HG03378 (cell line): ENCODE results near the gene POLR3GL.

Experiments
- ATAC-seq: cut with Tn5 transposase; IDR thresholded peaks from one replicate; pipeline ENCODE4 v1.9.1; 2021; ENCODE audit warnings: mild to moderate bottlenecking, moderate library complexity; ENCODE audit not compliant: unreplicated experiment

Gene POLR3GL

DNA sequence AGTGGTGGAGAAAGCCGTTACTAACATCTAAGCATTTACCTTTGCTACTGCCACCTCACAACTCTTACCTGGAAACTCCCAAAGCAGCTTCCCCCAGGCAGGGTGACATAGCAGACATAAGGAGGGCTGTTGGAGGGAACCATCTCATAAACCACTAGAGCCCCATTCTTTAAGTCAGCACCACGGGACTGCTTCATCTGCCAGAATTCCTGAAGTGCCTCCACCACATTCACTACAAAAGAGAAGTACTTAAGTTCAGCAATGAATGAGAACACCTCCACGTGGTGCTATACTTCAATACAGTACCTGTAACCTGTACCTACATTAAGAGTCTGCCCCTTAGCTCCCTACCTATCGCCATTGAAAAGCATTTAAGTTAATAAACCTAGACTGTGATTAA, 16.9 kb upstream of the POLR3GL start:
- ATAC-seq = no peak

DNA sequence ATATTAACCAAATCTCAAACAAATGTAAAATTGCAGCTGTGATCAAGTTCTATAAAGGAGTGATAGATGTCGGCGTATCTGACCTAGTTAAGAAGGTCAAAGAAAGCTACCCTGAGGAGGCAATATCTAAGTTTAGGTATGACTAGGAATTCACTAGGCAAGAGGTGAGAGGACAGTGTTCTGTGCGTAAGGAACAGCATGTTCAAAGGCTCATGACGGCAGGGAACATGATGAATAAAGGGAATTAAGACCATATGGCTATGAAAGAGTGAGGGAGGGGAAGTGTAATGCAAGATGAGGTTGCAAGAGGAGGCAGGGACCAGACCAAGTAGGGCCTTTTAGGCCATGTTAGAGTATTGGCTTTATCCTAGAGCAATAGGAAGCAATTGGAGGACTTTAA, 15.3 kb upstream of the POLR3GL start:
- ATAC-seq = no peak

DNA sequence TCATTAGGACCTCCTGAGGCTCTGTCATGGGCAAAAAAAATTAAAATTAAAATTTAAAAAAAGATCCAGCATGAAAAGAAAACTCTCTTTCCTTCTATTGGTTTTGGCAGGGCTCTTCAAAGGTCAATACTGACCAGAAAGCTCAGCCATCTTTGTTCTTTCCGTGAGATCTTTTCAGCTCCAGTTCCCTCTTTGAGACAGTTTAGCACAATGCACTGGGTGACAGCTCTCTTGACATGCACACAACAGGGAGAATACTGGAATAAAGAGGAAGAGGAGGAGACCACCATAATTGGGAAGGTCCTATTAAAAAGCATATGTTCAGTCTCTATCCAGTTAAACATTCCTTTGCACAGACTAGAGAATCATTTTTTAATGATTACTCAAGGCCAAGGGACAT, 13.0 kb upstream of the POLR3GL start:
- ATAC-seq = no peak

DNA sequence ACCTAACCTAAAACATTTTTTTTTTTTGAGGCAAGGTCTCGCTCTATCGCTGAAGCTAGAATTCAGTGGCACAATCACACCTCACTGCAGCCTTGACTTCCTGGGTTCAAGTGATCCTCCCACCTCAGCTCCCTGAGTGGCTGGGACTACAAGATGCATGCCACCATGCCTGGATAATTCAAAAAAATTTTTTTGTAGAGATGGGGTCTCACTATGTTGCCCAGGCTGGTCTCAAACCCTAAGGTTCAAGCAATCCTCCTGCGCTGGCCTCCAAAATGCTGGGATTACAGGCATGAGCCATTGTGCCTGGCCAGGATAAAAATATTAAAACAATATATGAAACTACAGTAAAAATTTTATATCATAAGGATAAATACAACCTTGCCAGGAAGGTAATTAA, 11.6 kb upstream of the POLR3GL start:
- no peak for ATAC-seq

DNA sequence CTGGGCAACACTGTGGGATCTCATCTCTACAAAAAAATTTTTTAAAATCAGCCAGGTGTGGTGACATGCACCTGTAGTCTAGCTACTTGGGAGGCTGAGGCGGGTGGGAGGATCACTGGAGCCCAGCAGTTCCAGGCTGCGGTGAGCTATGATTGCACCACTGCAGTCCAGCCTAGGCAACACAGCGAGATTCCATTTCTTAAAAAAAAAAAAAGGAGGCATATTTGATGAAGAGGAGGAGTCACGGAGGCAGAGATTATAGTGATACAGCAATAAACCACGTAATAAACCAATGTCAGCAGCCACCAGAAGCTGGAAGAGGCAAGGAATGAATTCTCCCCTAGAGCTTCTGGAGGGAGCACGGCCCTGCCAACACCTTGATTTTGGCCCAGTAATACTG, 10.6 kb upstream of the POLR3GL start:
- no peak for ATAC-seq

DNA sequence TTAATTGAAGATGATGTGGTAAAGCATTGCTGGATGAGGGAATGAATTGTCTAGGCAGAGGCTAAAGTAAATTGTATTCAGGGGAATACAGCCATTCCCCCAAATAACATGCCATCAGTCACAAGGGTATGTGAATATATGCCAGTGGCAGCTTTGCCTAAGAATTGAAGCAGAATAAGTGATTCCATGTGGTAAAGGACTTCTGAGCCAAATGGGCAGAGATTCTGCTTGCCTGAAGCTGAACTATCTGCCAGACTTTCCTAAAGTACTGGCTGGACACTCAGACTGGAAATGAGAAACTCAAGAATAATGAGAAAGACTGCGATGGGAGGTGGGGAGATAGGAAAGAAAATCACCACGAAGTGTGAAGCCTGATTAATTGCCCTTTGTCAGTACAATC, 9.1 kb upstream of the POLR3GL start:
- no peak for ATAC-seq

DNA sequence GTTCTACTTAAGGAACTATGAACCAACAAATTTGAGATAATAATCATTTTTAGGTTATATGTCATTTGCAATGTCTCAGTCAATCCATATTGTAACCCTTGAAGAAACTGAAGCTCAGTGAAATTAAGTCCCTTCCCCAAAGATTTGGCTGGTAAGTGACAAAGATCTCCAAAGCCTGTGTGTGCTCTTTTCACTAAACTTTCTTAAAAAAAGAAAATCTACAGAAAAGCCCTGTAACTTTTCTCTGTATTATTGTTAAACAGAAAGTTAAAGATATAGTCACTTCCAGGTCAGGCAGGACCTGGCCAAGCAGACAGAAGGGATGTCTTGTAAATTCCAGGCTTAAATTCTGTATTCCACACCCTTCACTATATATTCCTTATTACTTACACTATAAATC, 8.1 kb upstream of the POLR3GL start:
- ATAC-seq = no peak

DNA sequence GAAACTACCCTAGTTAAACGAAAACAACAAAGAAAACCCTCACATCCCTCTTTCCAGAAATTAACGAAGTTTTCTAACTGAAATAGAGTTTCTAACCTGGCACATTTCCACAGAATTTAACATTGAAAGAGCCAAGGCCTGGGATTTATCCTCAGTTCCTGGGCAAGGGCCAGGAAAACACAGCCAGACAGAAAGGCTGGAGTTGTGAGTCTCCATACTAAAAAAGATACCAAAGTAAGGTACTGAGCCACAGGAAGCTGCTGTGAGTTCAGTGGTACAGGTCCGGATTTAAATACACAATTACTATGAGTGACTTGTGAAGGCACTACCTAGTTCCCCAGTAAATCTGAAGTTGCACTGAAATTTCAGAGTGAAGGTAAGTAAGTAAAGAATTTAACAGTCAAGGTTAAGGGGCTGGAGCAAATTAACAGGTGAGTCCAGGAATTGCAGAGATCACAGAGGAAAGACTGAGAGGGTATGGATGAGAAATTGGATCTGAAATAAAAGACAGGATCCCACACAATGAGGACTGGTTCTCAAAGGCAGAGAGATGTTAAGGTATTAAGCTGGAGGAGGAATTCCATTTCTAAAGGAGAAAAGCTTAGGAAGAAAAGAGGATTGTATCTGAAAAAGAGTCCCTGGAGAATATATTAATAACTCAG, 7.6 kb upstream of the POLR3GL start:
- ATAC-seq = no peak

DNA sequence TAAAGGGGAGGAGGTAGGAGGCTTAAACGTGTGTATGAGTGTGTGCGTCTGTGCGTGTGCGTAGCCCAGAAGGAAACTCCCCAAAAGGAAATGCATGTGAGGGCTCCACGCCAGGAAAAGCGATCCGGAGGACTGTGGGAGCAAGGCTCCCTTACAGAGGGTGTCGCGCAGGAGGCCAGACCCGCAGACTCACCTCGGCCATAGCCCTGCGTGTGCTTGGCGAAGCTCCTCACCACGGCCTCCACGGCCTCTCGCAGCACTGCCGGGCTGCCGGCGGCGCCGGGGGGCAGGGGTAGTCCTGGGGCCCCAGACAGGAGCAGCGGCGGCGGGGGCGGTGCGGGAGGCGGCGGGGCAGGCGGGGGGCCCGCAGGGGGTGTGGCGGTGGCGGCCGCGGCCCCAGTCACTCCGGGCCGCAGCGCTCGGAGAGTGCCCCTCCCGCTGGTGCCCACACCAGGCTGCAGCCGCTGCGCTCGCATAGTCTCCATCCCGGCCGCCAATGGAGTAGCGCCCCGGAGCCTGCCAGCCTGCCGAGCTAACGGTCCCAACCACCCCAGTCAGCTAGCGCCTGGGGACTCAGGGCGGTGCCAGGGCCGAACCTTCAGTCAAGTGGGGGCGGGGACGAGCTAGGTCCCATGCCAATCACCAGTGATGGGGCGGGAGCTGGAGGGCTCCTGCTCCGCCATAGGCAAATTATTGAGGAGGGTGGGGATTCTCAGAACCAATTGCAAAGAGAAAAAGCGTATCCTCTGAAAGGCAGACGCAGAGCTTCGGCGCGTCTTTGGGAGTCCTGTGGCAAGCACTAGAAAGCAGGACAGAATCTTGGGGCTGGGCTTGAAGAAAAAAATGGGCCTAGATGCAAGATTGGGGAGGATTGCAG, 6.8 kb upstream of the POLR3GL start, which contains the start of gene LIX1L:
Gene LIX1L, minus strand, starts transcription at position 575 of the 877 bp plus-strand sequence. Its CDS starts 90 bp downstream, at position 485.
- peak; percentile 85 for ATAC-seq

DNA sequence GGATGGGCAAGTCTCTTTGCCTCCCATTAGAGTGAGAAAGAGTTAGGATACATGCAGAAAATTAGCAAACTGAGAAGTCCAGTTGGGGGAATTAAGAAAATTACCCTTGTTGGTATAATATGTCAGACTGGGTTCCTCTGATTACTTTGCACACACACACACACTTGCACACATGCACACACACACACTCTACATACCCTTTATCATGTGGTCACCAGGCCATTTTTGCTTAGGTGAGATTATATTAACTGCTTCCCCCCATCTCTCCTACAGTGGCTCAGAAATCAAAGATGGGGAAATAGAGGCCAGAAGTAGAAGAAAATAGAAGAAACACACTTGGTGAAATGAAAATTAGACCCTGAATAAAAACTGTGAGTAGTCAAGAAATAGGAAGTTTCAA, 5.8 kb upstream of the POLR3GL start:
- ATAC-seq = no peak

DNA sequence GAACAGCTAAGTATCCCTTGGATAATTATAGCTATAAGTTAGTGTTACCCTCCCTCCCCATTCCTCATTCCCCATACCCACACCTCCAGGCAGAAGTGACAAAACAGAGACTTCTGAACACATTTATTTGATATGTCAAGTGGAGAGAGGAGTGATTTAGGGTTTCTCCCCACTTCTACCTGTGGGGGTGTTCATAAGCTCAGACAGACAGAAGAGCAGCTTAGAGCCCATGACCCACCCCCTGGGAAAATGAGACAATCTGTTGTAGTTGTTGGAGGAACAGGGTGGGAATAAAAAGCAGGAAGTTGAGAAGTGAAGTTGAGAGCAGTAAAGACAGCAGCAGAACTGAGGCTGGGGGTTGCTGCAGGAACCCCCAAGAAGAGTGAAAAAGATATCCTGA, 5.2 kb upstream of the POLR3GL start:
- no peak for ATAC-seq

DNA sequence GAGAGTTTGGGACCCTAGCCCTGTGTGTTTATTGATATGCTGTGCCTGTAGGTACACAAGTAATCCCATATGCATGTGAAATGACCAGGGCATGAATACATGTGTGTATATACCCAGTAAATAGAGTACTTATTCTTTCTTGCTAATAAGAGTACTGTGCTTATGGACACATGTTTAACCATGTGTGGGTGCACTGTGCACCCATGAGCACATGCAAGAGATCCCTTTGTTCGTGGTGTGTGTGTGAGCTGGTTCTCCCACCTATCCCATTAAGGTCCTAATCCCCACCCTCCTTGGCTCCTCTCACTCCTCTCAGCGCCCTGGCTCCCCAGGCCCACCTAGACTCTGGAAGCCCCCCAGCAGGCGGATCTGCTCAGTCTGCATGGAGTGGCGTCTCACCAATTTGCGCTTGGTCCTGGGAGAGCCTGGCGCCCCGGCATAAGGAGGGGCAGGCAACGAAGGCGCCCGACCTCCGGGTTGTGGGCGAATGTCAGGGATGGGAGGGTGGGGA, 4.5 kb upstream of the POLR3GL start:
- ATAC-seq = no peak

DNA sequence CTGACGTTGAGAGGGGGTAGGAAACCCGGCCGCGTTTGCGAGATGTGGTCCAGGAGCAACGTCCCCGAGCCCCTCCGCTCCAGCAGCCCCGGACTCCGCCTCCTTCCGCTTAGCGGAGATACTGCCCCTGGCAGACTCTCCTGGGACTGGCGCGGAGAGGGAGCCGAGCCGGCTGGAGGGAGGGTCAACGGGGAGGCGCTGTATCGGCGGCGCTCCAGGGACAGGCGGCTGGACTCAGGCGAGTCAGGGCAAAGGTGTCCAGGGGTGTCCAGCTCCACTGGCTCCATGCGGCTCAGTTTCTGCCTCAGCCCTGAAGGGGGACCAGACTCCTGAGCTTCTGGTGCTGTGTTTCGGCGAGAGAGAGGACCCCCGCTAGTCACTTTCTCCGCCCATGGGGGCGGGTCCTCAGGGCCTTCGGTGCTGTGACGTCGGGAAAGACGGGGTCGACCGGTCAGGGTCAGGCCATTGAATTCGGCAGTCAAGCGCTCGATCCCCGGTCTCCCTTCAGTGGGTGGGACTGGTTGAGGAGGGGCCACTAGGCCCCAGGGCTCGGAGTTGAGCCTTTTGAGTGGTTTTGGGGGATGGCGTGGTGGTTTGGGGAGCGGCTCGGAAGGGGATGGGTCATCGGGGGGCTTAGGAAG, 3.9 kb upstream of the POLR3GL start:
- no peak for ATAC-seq

DNA sequence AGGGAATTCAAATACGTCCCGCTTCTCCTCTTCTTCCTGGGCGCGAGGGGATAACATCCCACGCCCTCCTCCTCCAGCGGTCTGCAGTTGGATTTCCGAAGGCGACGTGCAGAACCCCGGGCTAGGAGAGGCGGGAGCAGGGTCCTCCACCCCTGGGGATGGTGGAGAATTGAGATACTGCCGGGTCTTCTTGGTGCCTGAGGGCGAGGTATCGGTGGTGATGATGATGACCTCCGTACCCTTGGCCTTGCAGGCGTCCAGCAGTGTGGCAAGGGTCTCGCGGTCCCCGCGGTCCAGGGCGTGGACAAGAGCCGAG, 3.4 kb upstream of the POLR3GL start:
- no peak for ATAC-seq

DNA sequence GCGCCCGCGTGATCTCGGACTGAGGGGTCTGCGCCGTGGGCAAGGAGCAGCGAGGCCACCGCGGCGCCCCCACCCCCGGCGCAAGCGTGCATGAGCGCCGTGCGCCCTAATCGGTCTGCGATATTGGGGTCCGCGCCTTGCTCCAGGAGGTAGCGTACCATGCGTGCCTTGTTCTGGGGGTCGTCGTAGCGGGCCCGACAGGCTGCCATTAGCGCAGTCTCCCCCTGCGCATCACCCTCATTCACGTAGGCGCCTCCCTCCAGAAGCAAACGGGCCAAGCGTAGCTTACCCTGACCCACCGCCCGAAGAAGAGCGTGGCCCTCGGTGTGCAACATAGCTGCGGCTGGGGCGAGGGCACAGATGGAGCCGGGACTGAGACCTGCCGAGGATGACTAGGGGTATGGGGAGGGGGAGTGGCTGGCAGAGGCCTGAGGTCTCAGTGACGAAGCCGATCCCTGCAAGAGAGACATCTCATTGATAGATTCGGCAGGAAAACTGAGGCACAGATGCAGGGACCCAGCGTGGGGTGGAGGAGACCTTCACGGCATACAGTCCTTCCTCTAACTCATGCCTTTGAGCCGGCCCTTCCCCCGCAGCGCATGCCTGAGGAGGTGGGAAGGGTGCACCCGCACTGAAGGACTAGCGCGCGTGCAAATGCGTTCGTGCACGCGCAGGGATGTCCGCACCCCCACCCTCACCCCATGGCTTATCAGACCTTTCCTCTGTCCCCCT, 2.9 kb upstream of the POLR3GL start:
- ATAC-seq = no peak

DNA sequence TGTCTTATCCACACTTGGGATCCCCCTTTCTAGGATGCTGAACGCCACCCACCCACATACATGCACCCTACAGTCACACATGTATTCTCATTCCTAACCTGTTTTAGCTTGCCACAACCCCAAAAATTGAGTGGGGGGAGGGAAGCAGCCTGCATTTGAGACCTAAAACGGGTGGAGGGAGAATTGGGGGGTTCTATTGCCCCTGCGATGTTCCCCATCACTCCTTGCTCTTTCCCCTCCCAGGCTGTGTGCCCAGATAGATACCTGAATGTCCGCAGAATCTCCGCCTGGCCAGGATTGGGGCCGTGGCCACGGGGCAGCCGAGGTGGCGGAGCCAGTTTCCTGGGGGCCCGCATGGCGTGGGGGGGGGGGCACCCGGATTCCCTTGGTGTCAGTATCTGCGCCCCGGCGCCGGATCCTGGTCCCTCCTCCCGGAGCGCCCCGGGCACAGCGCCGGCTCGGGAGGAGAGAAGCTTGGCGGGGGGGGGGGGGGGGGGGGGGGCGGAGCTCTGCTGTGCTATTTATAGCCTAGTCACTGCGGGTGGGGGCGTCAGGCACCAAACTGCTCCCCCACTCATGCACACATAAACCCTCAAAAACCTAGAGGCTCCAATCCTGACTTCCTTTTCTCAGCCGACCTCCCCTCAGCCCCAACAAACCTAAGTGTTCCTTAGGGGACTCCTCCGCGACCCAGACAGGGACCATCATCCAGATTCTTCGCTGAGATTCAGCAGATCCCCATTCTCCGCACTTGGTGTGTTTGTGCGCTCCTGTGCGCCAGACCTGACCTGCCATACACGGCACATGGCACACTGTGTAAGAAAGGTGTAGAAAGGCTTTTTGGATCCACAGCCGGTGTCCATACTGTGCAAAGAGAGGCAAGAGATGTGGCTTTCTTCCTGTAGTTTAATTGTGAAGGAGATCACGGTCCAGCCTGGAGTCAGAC, 2.1 kb upstream of the POLR3GL start:
- ATAC-seq = no peak

DNA sequence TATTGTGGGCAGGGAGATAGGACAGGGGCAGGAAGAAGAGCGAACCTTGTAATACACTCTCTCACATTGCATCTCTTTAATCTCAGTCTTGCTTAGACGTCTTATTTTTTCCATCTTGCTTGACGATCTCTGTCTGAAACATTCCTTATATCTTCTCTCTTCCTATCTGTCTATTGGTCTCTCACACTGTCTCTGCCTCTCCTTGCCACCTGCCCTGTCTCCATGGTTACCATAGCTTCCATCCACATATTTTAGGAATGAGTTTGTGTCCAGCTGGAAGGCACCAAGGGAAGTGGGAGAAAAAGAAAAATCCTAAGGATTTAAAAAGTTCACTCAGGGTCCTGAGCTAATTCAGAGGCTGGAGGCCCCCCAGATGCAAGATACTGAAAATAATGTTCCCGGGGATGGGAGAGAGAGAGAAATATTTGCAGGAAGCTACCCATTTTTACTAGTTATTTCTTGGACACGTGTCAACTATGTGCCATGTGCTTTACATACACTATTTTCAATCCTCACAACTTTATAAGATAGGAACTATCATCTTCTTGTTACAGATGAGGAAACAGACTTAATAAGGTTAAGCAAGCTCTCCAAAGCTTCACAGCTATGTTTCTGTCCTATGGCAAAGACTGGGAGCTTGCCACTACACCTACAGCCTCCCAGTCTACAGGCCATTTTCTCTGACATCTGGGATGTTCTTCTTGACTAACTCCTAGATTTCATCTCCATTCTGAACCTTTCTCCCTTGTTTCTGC, 1.0 kb upstream of the POLR3GL start:
- no peak for ATAC-seq

DNA sequence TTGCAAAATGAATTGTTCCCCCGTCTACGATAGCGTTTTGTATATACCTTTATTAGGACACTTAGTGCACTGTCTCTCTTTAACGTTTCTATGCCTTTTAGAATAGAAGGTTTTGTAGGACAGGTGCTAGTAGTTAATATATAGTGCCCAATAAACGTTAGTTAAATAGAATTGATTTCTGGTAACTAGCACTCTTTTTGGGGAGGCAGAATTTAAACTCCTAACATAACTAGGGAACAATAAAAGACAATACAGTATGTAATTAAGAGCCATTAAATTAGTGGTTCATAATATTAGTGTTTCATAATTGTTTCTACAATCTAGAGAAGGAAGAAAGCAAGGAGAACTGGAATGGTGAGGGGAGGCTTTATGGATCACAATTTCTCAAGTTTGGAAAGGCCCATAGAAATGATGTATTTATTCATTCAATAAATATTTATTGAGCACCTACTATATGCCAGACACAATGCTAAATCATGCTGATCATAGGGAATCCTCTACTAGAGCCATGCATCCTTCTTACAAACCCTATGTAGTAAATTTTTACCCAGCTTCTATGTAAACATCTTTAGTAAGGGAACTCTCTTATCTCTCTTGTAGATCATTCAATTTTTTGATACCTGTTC, 742 bp downstream of the POLR3GL start:
- no peak for ATAC-seq

DNA sequence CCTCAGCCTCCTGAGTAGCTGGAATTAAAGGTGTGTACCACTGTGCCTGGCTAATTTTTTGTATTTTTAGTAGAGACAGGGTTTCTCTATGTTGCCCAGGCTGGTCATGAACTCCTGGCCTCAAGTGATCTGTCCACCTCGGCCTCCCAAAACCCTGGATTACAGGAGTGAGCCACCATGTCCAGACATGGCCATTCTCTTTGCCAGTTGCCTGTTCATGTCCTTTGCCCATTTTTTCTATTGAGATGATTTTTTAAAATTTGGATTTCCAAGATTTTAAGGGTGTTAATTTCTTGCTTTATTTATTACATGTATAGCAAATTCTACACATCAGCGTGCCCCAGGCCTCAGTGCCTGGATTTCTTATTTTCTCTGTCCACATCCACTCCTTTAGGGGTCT, 2.8 kb downstream of the POLR3GL start:
- ATAC-seq = no peak
